PC-3 (cell line): ENCODE results near the gene MRPL33. TPM values are rescaled to one million over a fixed set of nuclear protein-coding genes. Genes with fewer than 3 reads are reported as not detected.

ENCODE experiments used
- ATAC-seq: fragments of 200-7000 bp; cut with Tn5 transposase; 2 replicates; pipeline ENCODE4 v1.9.1; 2020; ENCODE audit warnings: mild to moderate bottlenecking, moderate library complexity
- BruUV-seq: library from RNA; stranded (reverse); fragments of 400-500 nt; replicated peaks from 2 replicates; lab custom pipeline; 2021; lab: Mats Ljungman, UMichigan
- CTCF ChIA-PET: fragments of 300-600 bp; sonication (Branson Sonifier 250); formaldehyde crosslinking; loops from one replicate; lab custom pipeline; 2022; ENCODE audit warnings: antibody characterized with exemption; lab: Charles Lee
- POLR2A ChIA-PET: fragments of 300-600 bp; sonication (Branson Sonifier 250); formaldehyde crosslinking; loops from one replicate; lab custom pipeline; 2022; ENCODE audit warnings: antibody characterized with exemption; ENCODE audit not compliant: unreplicated experiment; lab: Charles Lee
- DNase-seq: peaks from one replicate; pipeline ENCODE4 v3.0.0-alpha.2; 2015
- H2AFZ ChIP-seq: fragments of 300-600 bp; sonication (generic); 2 replicates; pipeline ENCODE4 v1.6.0; 2016; ENCODE audit warnings: antibody characterized with exemption, low read length
- H3F3A ChIP-seq: fragments of 300-600 bp; sonication (generic); one replicate; pipeline ENCODE4 v1.6.0; 2017; ENCODE audit warnings: antibody characterized with exemption, low read length, control low read depth, mild to moderate bottlenecking; ENCODE audit not compliant: unreplicated experiment
- H3K27ac ChIP-seq: fragments of 300-600 bp; sonication (generic); 2 replicates; pipeline ENCODE4 v1.5.1; 2016; ENCODE audit warnings: mild to moderate bottlenecking, low read length
- H3K27me3 ChIP-seq: fragments of 300-600 bp; sonication (generic); 2 replicates; pipeline ENCODE4 v1.6.1; 2016; ENCODE audit warnings: low read length, mixed read lengths
- H3K36me3 ChIP-seq: fragments of 300-600 bp; sonication (generic); 2 replicates; pipeline ENCODE4 v1.6.1; 2016; ENCODE audit warnings: low read depth, mixed run types, low read length, mixed read lengths
- H3K4me1 ChIP-seq: fragments of 300-600 bp; sonication (generic); 2 replicates; pipeline ENCODE4 v1.5.1; 2016; ENCODE audit warnings: low read length; ENCODE audit not compliant: insufficient read depth
- H3K4me2 ChIP-seq: fragments of 300-600 bp; sonication (generic); 2 replicates; pipeline ENCODE4 v1.6.0; 2016; ENCODE audit warnings: low read length
- H3K4me3 ChIP-seq: fragments of 300-600 bp; sonication (generic); 2 replicates; pipeline ENCODE4 v1.5.1; 2016; ENCODE audit warnings: mild to moderate bottlenecking, low read length, mixed read lengths
- H3K79me2 ChIP-seq: fragments of 300-600 bp; sonication (generic); 2 replicates; pipeline ENCODE4 v1.6.1; 2017; ENCODE audit warnings: low read length, mixed read lengths
- H3K9ac ChIP-seq: fragments of 300-600 bp; sonication (generic); 2 replicates; pipeline ENCODE4 v1.6.0; 2016; ENCODE audit warnings: mild to moderate bottlenecking, low read length
- H3K9me2 ChIP-seq: fragments of 300-600 bp; sonication (generic); replicated peaks from 2 replicates; pipeline ENCODE4 v1.6.1; 2016; ENCODE audit warnings: mixed run types, low read length, mixed read lengths
- H3K9me3 ChIP-seq: fragments of 300-600 bp; sonication (generic); 2 replicates; pipeline ENCODE4 v1.6.1; 2016; ENCODE audit warnings: low read length, mixed read lengths
- H4K20me1 ChIP-seq: fragments of 300-600 bp; sonication (generic); 2 replicates; pipeline ENCODE4 v1.6.1; 2016; ENCODE audit warnings: low read length, mixed read lengths
- EZH2 ChIP-seq: fragments of 300-600 bp; sonication (generic); IDR thresholded peaks from one replicate; pipeline ENCODE4 v1.6.1; 2017; ENCODE audit warnings: antibody characterized with exemption, mild to moderate bottlenecking, low read length; ENCODE audit not compliant: unreplicated experiment
- EZH2phosphoT487 ChIP-seq: fragments of 300-600 bp; sonication (generic); IDR thresholded peaks from 2 replicates; pipeline ENCODE4 v1.6.1; 2018; ENCODE audit warnings: mild to moderate bottlenecking, antibody characterized with exemption, low read length, borderline replicate concordance
- intact Hi-C: fragments of 100-400 bp; cut with micrococcal nuclease; formaldehyde crosslinking; loops from 2 replicates; pipeline ENCODE4 v1.9.0; 2023
- total RNA-seq: library from RNA; depleted of rRNA; stranded (reverse); fragments of >200 nt; gene quantifications from 2 replicates; pipeline ENCODE4 v1.2.3, GENCODE V29; 2014
- TF ChIP-seq, protein P1 (sequence below): fragments of 300-600 bp; sonication (generic); conservative IDR thresholded peaks from 2 replicates; pipeline ENCODE4 v1.5.1; 2017; ENCODE audit warnings: antibody characterized with exemption, low read depth, mild to moderate bottlenecking, low read length

Gene MRPL33
- total RNA-seq, 1 experiment from 2014 or later, result 110 TPM

DNA sequence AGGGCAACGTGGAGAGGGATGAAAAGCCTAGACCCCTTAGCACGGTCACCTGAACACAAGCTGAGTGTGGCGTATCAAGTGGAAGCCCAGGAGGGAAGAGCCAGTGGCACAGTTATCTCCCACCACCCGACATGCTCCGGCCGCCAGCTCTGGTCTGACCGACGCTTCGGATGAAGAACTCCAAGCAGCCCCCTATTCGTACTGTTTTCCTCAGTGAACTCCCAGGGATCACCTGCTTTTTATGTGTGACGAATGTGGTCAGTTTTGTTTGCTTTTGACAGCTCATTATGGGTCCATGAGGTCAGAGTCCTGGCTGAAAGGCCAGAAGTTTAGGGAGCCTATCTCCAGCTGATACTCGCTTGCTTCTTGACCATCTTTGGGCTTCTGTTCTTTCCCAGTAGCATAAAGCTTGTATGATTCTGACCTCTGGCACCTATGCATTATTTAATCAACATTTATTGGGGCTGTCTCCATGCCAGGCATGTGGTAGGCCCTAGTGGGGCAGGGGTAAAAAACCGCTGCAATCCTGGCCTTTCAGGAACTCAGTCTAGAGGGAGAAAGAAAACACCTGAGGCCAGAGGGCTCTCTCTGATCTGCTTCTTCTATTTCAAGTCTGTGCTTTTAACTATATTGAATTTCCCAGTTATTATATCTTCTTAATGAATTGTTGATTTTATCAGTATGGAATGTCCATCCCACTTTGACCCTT is 33.0 kb upstream of the MRPL33 start:
- CTCF ChIA-PET, result no interaction called here
- H3K4me1 ChIP-seq, result peaks cover 6% of the 10 kb centered on the region; the same call in 1 of the 2 replicates
- ATAC-seq, result no peak

DNA sequence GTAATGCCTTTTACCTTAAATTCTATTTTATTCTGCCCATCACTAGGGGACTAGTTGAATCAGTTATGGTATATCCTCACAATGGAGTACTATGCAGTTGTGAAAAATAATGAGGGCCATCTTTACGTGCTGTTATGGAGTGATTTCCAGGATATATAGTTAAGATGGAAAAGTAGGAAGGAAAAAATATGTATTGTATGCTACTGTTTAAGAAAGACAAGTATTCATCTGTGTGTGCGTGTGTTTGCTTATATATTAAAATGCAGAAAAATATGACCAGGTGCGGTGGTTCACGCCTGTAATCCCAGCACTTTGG is 32.5 kb upstream of the MRPL33 start:
- Histone ChIP-seq H3K36me3 (no peaks in the 10 kb centered on the region), H3K9me3 (no peaks in the 10 kb centered on the region), H3K4me2 (no peak overlapping the region), H3K79me2 (no peaks in the 10 kb centered on the region), H4K20me1 (no peaks in the 10 kb centered on the region), H3F3A (no peaks in the 10 kb centered on the region), H3K4me1 (peaks cover 6% of the 10 kb centered on the region; the same call in 1 of the 2 replicates), H3K4me3 (no peak overlapping the region), H3K9ac (no peak overlapping the region), H3K27me3 (no peaks in the 10 kb centered on the region), H2AFZ (no peak overlapping the region), H3K9me2 (no peaks in the 10 kb centered on the region), H3K27ac (no peak overlapping the region)
- BruUV-seq, result no TSS peak
- POLR2A ChIA-PET, result no interaction called here
- no peak for DNase-seq
- no peak for ATAC-seq
- intact Hi-C loops, result no loop called here
- TF ChIP-seq, protein P1, sequence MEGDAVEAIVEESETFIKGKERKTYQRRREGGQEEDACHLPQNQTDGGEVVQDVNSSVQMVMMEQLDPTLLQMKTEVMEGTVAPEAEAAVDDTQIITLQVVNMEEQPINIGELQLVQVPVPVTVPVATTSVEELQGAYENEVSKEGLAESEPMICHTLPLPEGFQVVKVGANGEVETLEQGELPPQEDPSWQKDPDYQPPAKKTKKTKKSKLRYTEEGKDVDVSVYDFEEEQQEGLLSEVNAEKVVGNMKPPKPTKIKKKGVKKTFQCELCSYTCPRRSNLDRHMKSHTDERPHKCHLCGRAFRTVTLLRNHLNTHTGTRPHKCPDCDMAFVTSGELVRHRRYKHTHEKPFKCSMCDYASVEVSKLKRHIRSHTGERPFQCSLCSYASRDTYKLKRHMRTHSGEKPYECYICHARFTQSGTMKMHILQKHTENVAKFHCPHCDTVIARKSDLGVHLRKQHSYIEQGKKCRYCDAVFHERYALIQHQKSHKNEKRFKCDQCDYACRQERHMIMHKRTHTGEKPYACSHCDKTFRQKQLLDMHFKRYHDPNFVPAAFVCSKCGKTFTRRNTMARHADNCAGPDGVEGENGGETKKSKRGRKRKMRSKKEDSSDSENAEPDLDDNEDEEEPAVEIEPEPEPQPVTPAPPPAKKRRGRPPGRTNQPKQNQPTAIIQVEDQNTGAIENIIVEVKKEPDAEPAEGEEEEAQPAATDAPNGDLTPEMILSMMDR, result no peak
- TF ChIP-seq EZH2phosphoT487, result no peak
- no peak for TF ChIP-seq EZH2
- CTCF ChIA-PET, result no interaction called here

More for the DNA sequence above, 33.0 kb upstream of the MRPL33 start:
- Histone ChIP-seq H3F3A (no peaks in the 10 kb centered on the region), H3K27me3 (no peaks in the 10 kb centered on the region), H3K9me3 (no peaks in the 10 kb centered on the region), H3K79me2 (no peaks in the 10 kb centered on the region), H3K27ac (no peak overlapping the region), H3K9ac (no peak overlapping the region), H3K4me2 (no peak overlapping the region), H3K9me2 (no peaks in the 10 kb centered on the region), H3K36me3 (no peaks in the 10 kb centered on the region), H4K20me1 (no peaks in the 10 kb centered on the region), H2AFZ (no peak overlapping the region), H3K4me3 (no peak overlapping the region)
- POLR2A ChIA-PET, result no interaction called here
- intact Hi-C loops, result no loop called here
- no peak for DNase-seq
- BruUV-seq, result no TSS peak
- TF ChIP-seq EZH2 (no peak), EZH2phosphoT487 (no peak)
- TF ChIP-seq, protein P1, result no peak

DNA sequence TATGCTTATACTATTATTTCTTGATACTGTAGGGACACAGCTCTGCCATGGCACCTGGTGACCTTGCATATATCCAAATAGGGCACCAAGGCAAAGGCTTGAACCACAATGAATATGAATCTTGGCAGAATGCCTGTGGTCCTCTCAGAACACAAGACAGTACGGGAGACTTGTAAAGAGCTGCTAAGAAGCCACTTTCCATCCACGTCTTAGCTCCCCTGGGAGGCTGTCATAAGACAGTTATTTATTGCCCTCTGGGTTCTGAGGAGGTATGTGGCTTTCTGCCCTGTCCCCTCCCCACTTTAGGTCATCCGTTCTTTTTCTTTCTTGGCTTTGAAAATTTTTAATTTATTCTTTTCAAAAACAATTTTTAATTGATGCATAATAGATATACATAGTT is 29.8 kb upstream of the MRPL33 start:
- no TSS peak for BruUV-seq
- Histone ChIP-seq H3K4me1 (peaks cover 6% of the 10 kb centered on the region; the same call in 1 of the 2 replicates), H2AFZ (no peak overlapping the region), H3K79me2 (no peaks in the 10 kb centered on the region), H3K27ac (no peak overlapping the region), H3K9ac (no peak overlapping the region), H3F3A (no peaks in the 10 kb centered on the region), H3K36me3 (no peaks in the 10 kb centered on the region), H3K9me2 (no peaks in the 10 kb centered on the region), H3K9me3 (no peaks in the 10 kb centered on the region), H3K27me3 (no peaks in the 10 kb centered on the region), H4K20me1 (no peaks in the 10 kb centered on the region), H3K4me2 (no peak overlapping the region), H3K4me3 (no peak overlapping the region)
- POLR2A ChIA-PET, result interaction anchor here (0.5 kb wide), 1 partner anchor 48 kb away, joined by 8 read pairs; no protein-coding TSS in a partner anchor
- CTCF ChIA-PET, result no interaction called here
- intact Hi-C loops, result no loop called here
- TF ChIP-seq EZH2, result no peak
- TF ChIP-seq, protein P1, result no peak
- TF ChIP-seq EZH2phosphoT487, result no peak
- no peak for DNase-seq
- no peak for ATAC-seq
